22Rv1 (cell line): ENCODE measurements around the gene KRT9.

Experiments
- ZFX ChIP-seq: fragments of 450-650 bp; IDR thresholded peaks from 2 replicates; pipeline ENCODE4 v1.6.1; 2017; ENCODE audit warnings: antibody characterized with exemption, borderline replicate concordance
- TF ChIP-seq, protein P1 (sequence below): fragments of 450-650 bp; IDR thresholded peaks from 2 replicates; pipeline ENCODE4 v1.5.1; 2017; ENCODE audit warnings: mild to moderate bottlenecking

DNA sequence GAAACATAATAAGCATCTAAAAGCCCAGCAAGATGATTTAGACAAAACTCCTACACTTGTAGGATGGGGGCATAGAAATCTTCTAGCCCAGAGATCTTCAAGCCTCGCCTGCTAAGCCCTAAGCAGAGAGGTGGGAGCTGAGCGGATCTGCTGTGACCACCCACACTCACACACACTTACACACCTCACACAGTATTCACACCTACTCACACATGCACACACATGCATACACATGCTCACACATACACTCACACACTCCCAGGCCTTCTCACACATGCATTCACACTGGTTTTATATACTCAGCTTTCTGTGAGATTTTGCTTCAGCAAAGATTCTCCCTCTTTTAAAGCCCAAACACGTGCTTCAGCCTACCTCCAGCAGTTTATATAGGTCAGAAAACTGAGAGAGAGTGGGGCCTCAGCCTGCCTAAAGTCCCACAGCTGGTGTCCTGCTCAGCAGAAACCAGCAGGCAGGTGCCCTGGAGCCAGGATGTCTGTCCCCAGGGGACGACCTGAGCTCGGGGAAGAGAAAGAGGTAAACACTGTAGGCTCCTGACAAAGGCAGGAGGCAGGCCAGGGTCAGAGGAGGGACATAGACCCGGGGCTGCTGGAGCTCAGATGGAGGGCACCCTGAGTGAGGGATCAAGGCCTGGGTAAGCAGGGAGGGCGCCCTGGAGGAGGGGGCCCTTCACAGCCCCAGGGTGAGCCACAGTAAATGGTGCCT lies 31.7 kb downstream of the KRT9 start:
- TF ChIP-seq, protein P1, sequence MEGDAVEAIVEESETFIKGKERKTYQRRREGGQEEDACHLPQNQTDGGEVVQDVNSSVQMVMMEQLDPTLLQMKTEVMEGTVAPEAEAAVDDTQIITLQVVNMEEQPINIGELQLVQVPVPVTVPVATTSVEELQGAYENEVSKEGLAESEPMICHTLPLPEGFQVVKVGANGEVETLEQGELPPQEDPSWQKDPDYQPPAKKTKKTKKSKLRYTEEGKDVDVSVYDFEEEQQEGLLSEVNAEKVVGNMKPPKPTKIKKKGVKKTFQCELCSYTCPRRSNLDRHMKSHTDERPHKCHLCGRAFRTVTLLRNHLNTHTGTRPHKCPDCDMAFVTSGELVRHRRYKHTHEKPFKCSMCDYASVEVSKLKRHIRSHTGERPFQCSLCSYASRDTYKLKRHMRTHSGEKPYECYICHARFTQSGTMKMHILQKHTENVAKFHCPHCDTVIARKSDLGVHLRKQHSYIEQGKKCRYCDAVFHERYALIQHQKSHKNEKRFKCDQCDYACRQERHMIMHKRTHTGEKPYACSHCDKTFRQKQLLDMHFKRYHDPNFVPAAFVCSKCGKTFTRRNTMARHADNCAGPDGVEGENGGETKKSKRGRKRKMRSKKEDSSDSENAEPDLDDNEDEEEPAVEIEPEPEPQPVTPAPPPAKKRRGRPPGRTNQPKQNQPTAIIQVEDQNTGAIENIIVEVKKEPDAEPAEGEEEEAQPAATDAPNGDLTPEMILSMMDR: no peak
- TF ChIP-seq ZFX: no peak
